Large intestine (tissue), 3 donors: ENCODE results near the gene ADGRE3. TPM values are rescaled to one million over a fixed set of nuclear protein-coding genes. Genes with fewer than 3 reads are reported as not detected.
"Not testable (repeated sequence)": the region's sequence is repeated elsewhere in the genome, so short reads cannot be mapped to it uniquely, and the experiment has no call there.

Source experiments
- DNase-seq, 2 donors: peaks; one replicate each; pipeline versions ENCODE4 v3.0.0 to v3.0.0-alpha.2; 2013
- H3K27ac ChIP-seq: one replicate; pipeline ENCODE4 v1.5.1; 2013; ENCODE audit warnings: low read length
- H3K27me3 ChIP-seq: 2 replicates; pipeline ENCODE4 v1.6.1; 2013; ENCODE audit warnings: low read length; ENCODE audit not compliant: control insufficient read depth, insufficient read depth
- H3K36me3 ChIP-seq: 2 replicates; pipeline ENCODE4 v1.6.1; 2013; ENCODE audit warnings: low read length; ENCODE audit not compliant: control insufficient read depth, insufficient read depth
- H3K4me1 ChIP-seq: one replicate; pipeline ENCODE4 v1.6.1; 2013; ENCODE audit warnings: low read length; ENCODE audit not compliant: control insufficient read depth, insufficient read depth
- H3K4me3 ChIP-seq: one replicate; pipeline ENCODE4 v1.5.1; 2013; ENCODE audit warnings: low read length
- H3K9me3 ChIP-seq: one replicate; pipeline ENCODE4 v1.6.1; 2013; ENCODE audit warnings: mild to moderate bottlenecking, low read depth, low read length, moderate library complexity; ENCODE audit not compliant: control insufficient read depth
- WGBS: methylation state at CpG from one replicate; pipeline ENCODE4 v1.1.5; 2013; ENCODE audit warnings: low lambda C conversion rate; ENCODE audit not compliant: insufficient coverage; 5-methylcytosine and 5-hydroxymethylcytosine counted together
- polyA plus RNA-seq: library from polyadenylated mRNA; unstranded; fragments of 120-200 nt; gene quantifications from one replicate; pipeline ENCODE4 v1.2.1, GENCODE V29; 2013

Gene ADGRE3
- polyA plus RNA-seq, 1 donor = 0.79 TPM

GRCh38 chr19:14632286-14632685 is 42.4 kb downstream of the ADGRE3 start:
- Histone ChIP-seq H3K9me3 (no peaks in the 10 kb centered on the region), H3K4me3 (no peak overlapping the region), H3K27me3 (no peaks in the 10 kb centered on the region), H3K27ac (no peak overlapping the region), H3K36me3 (no peaks in the 10 kb centered on the region), H3K4me1 (no peaks in the 10 kb centered on the region)
- WGBS = 0% methylated on average over 1 of the region's 1 CpG
- DNase-seq = no peak

- no peaks in the 10 kb centered on the region for H3K27me3 ChIP-seq
- no peak overlapping the region for H3K27ac ChIP-seq
- no peaks in the 10 kb centered on the region for H3K9me3 ChIP-seq
- DNase-seq = no peak
- H3K4me1 ChIP-seq = no peaks in the 10 kb centered on the region
- no peaks in the 10 kb centered on the region for H3K36me3 ChIP-seq
- WGBS = 83% methylated on average over 1 of the region's 1 CpG
- no peak overlapping the region for H3K4me3 ChIP-seq
Observed at GRCh38 chr19:14629557-14629956, 45.1 kb downstream of the ADGRE3 start.

- not testable (repeated sequence) for H3K9me3 ChIP-seq, H3K27me3 ChIP-seq, DNase-seq, H3K36me3 ChIP-seq, H3K4me1 ChIP-seq, H3K27ac ChIP-seq, H3K4me3 ChIP-seq
- no CpG with 5 or more reads among the region's 6 CpGs for WGBS
Observed at GRCh38 chr19:14624491-14624890, 50.2 kb downstream of the ADGRE3 start.

- no peaks in the 10 kb centered on the region for H3K9me3 ChIP-seq
- H3K4me1 ChIP-seq = no peaks in the 10 kb centered on the region
- no peak overlapping the region for H3K27ac ChIP-seq
- H3K27me3 ChIP-seq = no peaks in the 10 kb centered on the region
- no peak for DNase-seq
- H3K4me3 ChIP-seq = no peak overlapping the region
- no peaks in the 10 kb centered on the region for H3K36me3 ChIP-seq
Observed at GRCh38 chr19:14619404-14619803, 55.2 kb downstream of the ADGRE3 start.

- DNase-seq = no peak
- Histone ChIP-seq H3K9me3 (no peaks in the 10 kb centered on the region), H3K4me1 (no peaks in the 10 kb centered on the region), H3K36me3 (no peaks in the 10 kb centered on the region), H3K27me3 (no peaks in the 10 kb centered on the region), H3K27ac (no peak overlapping the region), H3K4me3 (no peak overlapping the region)
- 83% methylated on average over 1 of the region's 3 CpGs for WGBS
Observed at GRCh38 chr19:14616407-14616806, 58.2 kb downstream of the ADGRE3 start.

- no CpG with 5 or more reads among the region's 8 CpGs for WGBS
- no peak overlapping the region for H3K27ac ChIP-seq
Observed at GRCh38 chr19:14615623-14616022, 59.0 kb downstream of the ADGRE3 start.

GRCh38 chr19:14614099-14614412 is 60.6 kb downstream of the ADGRE3 start:
- Histone ChIP-seq H3K27ac (no peak overlapping the region), H3K4me3 (no peak overlapping the region), H3K9me3 (no peaks in the 10 kb centered on the region), H3K4me1 (no peaks in the 10 kb centered on the region), H3K27me3 (no peaks in the 10 kb centered on the region), H3K36me3 (no peaks in the 10 kb centered on the region)
- WGBS = no CpG with 5 or more reads among the region's 4 CpGs
- no peak for DNase-seq

More at GRCh38 chr19:14615623-14616022, 59.0 kb downstream of the ADGRE3 start:
- no peaks in the 10 kb centered on the region for H3K9me3 ChIP-seq
- no peaks in the 10 kb centered on the region for H3K36me3 ChIP-seq
- no peaks in the 10 kb centered on the region for H3K4me1 ChIP-seq
- H3K27me3 ChIP-seq = no peaks in the 10 kb centered on the region
- no peak overlapping the region for H3K4me3 ChIP-seq
- DNase-seq = no peak

GRCh38 chr19:14613399-14614098 is 61.1 kb downstream of the ADGRE3 start:
- not testable (repeated sequence) for H3K4me1 ChIP-seq, H3K36me3 ChIP-seq, DNase-seq, H3K27me3 ChIP-seq, H3K9me3 ChIP-seq, H3K4me3 ChIP-seq, H3K27ac ChIP-seq
- WGBS = 90% methylated on average over 2 of the region's 14 CpGs

- DNase-seq = no peak
- Histone ChIP-seq H3K36me3 (no peaks in the 10 kb centered on the region), H3K27ac (no peak overlapping the region), H3K4me3 (no peak overlapping the region), H3K27me3 (no peaks in the 10 kb centered on the region), H3K9me3 (no peaks in the 10 kb centered on the region), H3K4me1 (no peaks in the 10 kb centered on the region)
- no CpG with 5 or more reads among the region's 4 CpGs for WGBS
Observed at GRCh38 chr19:14612657-14613056, 62.0 kb downstream of the ADGRE3 start.

GRCh38 chr19:14612242-14612641 is 62.4 kb downstream of the ADGRE3 start:
- not testable (repeated sequence) for H3K4me1 ChIP-seq

GRCh38 chr19:14611051-14611450 is 63.6 kb downstream of the ADGRE3 start:
- no CpG with 5 or more reads among the region's 4 CpGs for WGBS
- no peak overlapping the region for H3K4me3 ChIP-seq
- no peaks in the 10 kb centered on the region for H3K9me3 ChIP-seq
- no peak overlapping the region for H3K27ac ChIP-seq
- H3K27me3 ChIP-seq = no peaks in the 10 kb centered on the region
- no peak for DNase-seq
- H3K4me1 ChIP-seq = no peaks in the 10 kb centered on the region
- H3K36me3 ChIP-seq = no peaks in the 10 kb centered on the region

More at GRCh38 chr19:14612242-14612641, 62.4 kb downstream of the ADGRE3 start:
- not testable (repeated sequence) for H3K9me3 ChIP-seq, H3K27ac ChIP-seq, H3K36me3 ChIP-seq, H3K4me3 ChIP-seq, DNase-seq, H3K27me3 ChIP-seq
- WGBS = 60% methylated on average over 1 of the region's 5 CpGs
